Activated B cell treated with CpG ODN at 0.5 μM for 24 hours (primary cell): Measurements from ENCODE around the gene CNKSR1. TPM values are rescaled to one million over a fixed set of nuclear protein-coding genes. Genes with fewer than 3 reads are reported as not detected.
A peak's percentile ranks its signal among the peaks of the same experiment; 100 is the strongest.

Experiments
- ATAC-seq: fragments of 200-7000 bp; cut with Tn5 transposase; one replicate; pipeline ENCODE4 v1.10.0; 2021; ENCODE audit warnings: low read depth, mild to moderate bottlenecking, moderate library complexity
- CTCF ChIA-PET: fragments of 350-600 bp; sonication (Branson Sonifier 250); formaldehyde crosslinking; loops from one replicate; lab custom pipeline; 2021; ENCODE audit warnings: antibody characterized with exemption; lab: Charles Lee
- POLR2A ChIA-PET: fragments of 350-600 bp; sonication (Branson Sonifier 250); formaldehyde crosslinking; loops from one replicate; lab custom pipeline; 2021; ENCODE audit warnings: antibody characterized with exemption; lab: Charles Lee
- DNase-seq: peaks from one replicate; pipeline ENCODE4 v3.0.0; 2022
- H3K27ac Mint-ChIP-seq: one replicate; pipeline ENCODE4 v1.8.0; 2020; ENCODE audit warnings: mixed read lengths
- H3K27me3 Mint-ChIP-seq: one replicate; pipeline ENCODE4 v1.8.0; 2021; ENCODE audit warnings: mixed read lengths
- H3K36me3 Mint-ChIP-seq: one replicate; pipeline ENCODE4 v1.8.0; 2021; ENCODE audit warnings: low read depth, mixed read lengths
- H3K4me1 Mint-ChIP-seq: one replicate; pipeline ENCODE4 v1.8.0; 2021; ENCODE audit warnings: mixed read lengths
- H3K4me3 Mint-ChIP-seq: one replicate; pipeline ENCODE4 v1.8.0; 2020; ENCODE audit warnings: mild to moderate bottlenecking, mixed read lengths
- H3K9me3 Mint-ChIP-seq: one replicate; pipeline ENCODE4 v1.8.0; 2020; ENCODE audit warnings: mixed read lengths
- intact Hi-C: fragments of 100-400 bp; cut with micrococcal nuclease; formaldehyde crosslinking; loops from one replicate; pipeline ENCODE4 v1.15.1; 2024
- total RNA-seq: library from RNA; stranded (reverse); gene quantifications from 2 replicates; pipeline ENCODE4 v1.2.3, GENCODE V29; 2022
- TF ChIP-seq, protein P1 (sequence below): fragments of 200-600 bp; IDR thresholded peaks from one replicate; pipeline ENCODE4 v1.8.0; 2022; ENCODE audit warnings: antibody characterized with exemption, mild to moderate bottlenecking

The CNKSR1 gene
- total RNA-seq, 1 donor from 2014 or later, result 2.7 TPM

DNA sequence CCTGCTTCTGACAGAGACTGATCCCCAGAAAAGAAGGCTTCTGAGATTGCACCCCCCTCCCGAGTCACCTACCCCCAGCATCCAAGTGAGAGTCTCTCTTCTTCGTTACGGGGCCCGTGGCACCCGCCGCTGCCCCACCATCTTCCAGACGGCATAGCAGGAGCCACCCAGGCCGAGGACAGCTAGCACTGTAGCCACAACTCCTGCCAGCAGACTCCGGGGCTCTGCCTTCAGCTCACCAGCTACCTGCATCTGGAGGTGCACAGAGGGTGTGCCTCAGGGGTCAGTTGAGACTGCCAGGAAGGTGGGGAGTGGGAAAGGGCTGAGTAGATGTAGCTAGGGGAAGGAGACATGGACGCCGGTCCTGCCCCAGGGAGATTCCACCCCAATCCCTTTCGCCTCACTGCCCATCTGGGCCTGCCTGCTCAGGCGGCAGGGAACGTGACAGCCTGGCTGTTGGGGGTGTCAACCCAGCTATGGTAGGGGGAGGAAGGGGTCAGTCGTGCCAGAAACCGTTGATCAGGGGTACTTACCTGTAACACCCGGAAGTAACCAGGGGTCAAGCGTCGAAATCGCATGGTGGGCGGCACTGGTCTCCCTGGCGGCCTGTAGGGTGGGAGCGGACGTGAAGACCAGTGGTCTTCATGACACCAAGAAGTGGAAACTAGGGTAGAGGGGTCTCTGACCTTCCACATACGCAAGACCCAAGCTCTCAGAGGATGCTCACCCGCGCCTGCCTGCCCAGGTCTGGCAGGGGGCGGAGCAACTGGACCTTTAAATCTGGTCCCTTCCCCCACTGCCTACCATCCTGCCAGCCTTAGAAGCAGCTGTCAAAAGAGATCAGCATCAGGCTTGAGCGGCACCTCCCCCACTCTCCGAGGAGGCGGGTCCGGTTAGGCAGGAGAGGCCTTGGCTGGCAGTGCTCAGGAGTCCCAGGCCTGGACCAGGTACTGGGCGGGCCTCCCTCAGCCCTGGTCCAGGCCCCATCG, 5.9 kb upstream of the CNKSR1 start, which contains the start of gene ZNF593OS:
Gene ZNF593OS (minus strand): TSS at position 749 of the 989 bp plus-strand sequence. CDS start 171 bp downstream, at position 578.
- H3K27me3 Mint-ChIP-seq, result no peaks in the 10 kb centered on the region
- ChIA-PET CTCF (interaction anchor here (1.3 to 3.1 kb wide), 2 partner anchors 64 to 246 kb away, joined by 4 to 25 read pairs; partner anchors contain the start of gene CEP85), POLR2A (no interaction called here)
- TF ChIP-seq, protein P1, sequence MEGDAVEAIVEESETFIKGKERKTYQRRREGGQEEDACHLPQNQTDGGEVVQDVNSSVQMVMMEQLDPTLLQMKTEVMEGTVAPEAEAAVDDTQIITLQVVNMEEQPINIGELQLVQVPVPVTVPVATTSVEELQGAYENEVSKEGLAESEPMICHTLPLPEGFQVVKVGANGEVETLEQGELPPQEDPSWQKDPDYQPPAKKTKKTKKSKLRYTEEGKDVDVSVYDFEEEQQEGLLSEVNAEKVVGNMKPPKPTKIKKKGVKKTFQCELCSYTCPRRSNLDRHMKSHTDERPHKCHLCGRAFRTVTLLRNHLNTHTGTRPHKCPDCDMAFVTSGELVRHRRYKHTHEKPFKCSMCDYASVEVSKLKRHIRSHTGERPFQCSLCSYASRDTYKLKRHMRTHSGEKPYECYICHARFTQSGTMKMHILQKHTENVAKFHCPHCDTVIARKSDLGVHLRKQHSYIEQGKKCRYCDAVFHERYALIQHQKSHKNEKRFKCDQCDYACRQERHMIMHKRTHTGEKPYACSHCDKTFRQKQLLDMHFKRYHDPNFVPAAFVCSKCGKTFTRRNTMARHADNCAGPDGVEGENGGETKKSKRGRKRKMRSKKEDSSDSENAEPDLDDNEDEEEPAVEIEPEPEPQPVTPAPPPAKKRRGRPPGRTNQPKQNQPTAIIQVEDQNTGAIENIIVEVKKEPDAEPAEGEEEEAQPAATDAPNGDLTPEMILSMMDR, result no peak
- no peak within 1 kb of the TSS for H3K27ac Mint-ChIP-seq
- intact Hi-C loops, result no loop called here
- H3K9me3 Mint-ChIP-seq, result no peaks in the 10 kb centered on the region
- H3K4me1 Mint-ChIP-seq, result peaks cover 16% of the 10 kb centered on the region
- DNase-seq (no peak), ATAC-seq (no peak)
- H3K4me3 Mint-ChIP-seq, result peak within 1 kb of the TSS; percentile 91
- no peaks in the 10 kb centered on the region for H3K36me3 Mint-ChIP-seq

DNA sequence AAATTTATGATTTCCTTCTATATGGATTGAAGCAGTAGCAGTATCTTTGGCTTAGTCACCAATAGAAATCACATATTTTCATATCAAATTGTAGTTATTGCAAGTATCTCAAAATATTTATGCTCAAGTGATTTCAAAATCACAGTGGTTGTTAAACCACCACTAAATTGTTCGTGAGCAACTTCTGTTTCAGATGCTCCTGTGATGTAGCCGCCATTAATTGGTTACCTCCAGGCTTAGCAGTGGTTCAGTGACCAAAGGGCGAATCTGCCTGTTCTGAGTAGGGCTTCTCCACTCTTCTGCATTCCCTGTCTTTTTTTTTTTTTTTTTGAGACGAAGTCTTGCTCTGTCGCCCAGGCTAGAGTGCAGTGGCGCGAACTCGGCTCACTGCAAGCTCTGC, 1.9 kb upstream of the CNKSR1 start:
- DNase-seq (no peak), ATAC-seq (no peak)
- H3K4me3 Mint-ChIP-seq, result no peak overlapping the region
- ChIA-PET POLR2A (no interaction called here), CTCF (no interaction called here)
- no peaks in the 10 kb centered on the region for H3K9me3 Mint-ChIP-seq
- no peak overlapping the region for H3K27ac Mint-ChIP-seq
- TF ChIP-seq, protein P1, result no peak
- intact Hi-C loops, result no loop called here
- H3K36me3 Mint-ChIP-seq, result no peaks in the 10 kb centered on the region
- no peaks in the 10 kb centered on the region for H3K27me3 Mint-ChIP-seq
- peaks cover 11% of the 10 kb centered on the region for H3K4me1 Mint-ChIP-seq

DNA sequence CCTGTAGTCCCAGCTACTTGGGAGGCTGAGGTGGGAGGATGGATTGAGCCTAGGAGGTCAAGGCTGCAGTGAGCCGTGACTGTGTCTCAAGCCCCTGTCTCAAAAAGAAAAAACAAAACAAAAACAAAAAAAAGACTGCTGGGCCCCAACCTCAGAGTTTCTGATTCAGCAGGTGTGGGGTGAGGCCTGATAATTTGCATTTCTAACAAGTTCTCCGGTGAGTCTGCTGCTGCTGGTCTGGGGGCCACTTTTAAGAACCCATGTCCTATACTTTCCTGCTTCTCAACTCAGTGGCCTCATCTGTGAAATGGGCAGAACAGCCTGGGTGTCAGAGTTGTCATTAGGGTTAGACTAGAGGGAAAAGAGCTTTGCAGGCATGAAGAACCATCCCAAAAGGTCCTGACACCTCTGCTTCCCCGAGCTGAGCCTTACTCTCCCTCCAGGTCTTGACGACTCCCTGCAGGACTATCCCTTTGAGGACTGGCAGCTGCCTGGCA, 2.8 kb downstream of the CNKSR1 start:
- H3K27me3 Mint-ChIP-seq, result no peaks in the 10 kb centered on the region
- ChIA-PET CTCF (no interaction called here), POLR2A (no interaction called here)
- H3K4me1 Mint-ChIP-seq, result no peaks in the 10 kb centered on the region
- intact Hi-C loops, result no loop called here
- ATAC-seq (no peak), DNase-seq (no peak)
- no peaks in the 10 kb centered on the region for H3K36me3 Mint-ChIP-seq
- no peak overlapping the region for H3K4me3 Mint-ChIP-seq
- H3K27ac Mint-ChIP-seq, result no peak overlapping the region
- TF ChIP-seq, protein P1, result no peak
- H3K9me3 Mint-ChIP-seq, result no peaks in the 10 kb centered on the region

DNA sequence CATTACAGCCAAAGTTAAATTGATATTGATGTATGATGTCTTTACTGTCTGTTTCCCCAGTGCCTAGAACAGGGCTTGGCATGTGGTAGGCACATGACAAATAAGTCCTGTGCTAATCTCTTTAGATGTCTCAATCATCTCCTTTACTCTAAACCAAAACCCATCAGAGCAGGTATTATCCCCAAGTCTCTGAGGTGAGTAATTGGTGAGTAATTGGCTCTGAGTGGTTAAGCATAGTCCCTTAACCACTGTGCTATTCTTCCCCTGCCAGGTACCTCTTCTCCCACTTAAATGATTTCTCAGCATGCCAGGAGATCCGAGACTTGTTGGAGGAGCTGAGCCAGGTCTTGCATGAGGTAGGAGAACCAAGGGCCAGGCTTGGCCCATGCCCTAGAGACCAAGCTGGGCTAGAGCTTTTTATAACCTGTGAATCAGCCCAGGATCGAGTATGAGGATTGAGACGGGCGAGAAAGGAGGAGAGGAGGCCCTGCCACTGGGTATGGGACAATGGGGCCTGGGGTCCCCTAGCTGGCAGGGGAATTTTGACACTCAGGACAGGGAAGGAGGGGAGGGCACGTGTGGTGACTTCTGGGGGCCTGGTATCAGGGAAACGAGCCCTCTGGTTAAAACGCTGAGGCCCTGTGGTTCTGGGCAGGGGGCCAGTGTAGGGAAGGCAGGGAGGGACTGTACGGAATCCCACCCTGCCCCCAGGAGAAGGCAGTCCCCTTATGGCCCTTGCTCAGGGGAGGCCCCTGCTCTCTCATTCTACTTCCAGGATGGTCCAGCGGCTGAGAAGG, 4.5 kb downstream of the CNKSR1 start:
- Mint-ChIP-seq H3K4me1 (no peaks in the 10 kb centered on the region), H3K27ac (no peak overlapping the region), H3K4me3 (no peak overlapping the region), H3K36me3 (no peaks in the 10 kb centered on the region), H3K27me3 (no peaks in the 10 kb centered on the region), H3K9me3 (no peaks in the 10 kb centered on the region)
- DNase-seq, result no peak
- ChIA-PET CTCF (no interaction called here), POLR2A (no interaction called here)
- TF ChIP-seq, protein P1, result no peak
- no peak for ATAC-seq
- intact Hi-C loops, result no loop called here

DNA sequence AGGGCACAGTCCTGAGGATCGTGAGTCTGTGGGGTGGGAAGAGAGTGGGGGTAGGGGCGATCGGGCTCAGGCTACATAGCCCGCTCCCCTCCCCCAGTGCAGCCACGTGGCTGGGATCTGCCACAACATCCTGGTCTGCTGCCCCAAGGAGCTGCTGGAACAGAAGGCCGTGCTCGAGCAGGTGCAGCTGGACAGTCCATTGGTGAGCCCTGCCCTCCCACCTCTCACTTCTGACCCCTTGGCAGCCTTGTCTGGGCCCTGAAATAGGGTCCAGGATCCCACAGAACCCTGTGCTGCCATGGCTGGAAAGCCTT, 5.0 kb downstream of the CNKSR1 start:
- ChIA-PET CTCF (no interaction called here), POLR2A (no interaction called here)
- no peak for ATAC-seq
- Mint-ChIP-seq H3K27ac (no peak overlapping the region), H3K27me3 (no peaks in the 10 kb centered on the region), H3K4me1 (no peaks in the 10 kb centered on the region), H3K4me3 (no peak overlapping the region), H3K36me3 (no peaks in the 10 kb centered on the region), H3K9me3 (no peaks in the 10 kb centered on the region)
- TF ChIP-seq, protein P1, result no peak
- no peak for DNase-seq
- intact Hi-C loops, result no loop called here
